H9 (cell line): Measurements from ENCODE around the gene ALX4. TPM values are rescaled to one million over a fixed set of nuclear protein-coding genes. Genes with fewer than 3 reads are reported as not detected.

Experiments
- DNase-seq: peaks from one replicate; pipeline ENCODE4 v3.0.0-alpha.2; 2017
- H2AFZ ChIP-seq: one replicate; pipeline ENCODE4 v1.6.1; 2013; ENCODE audit warnings: mild to moderate bottlenecking, low read length, control low read depth, moderate library complexity
- H2AK5ac ChIP-seq: 2 replicates; pipeline ENCODE4 v1.6.1; 2013; ENCODE audit warnings: low read length, control low read depth, mixed read lengths; ENCODE audit not compliant: insufficient read length
- H2BK120ac ChIP-seq: one replicate; pipeline ENCODE4 v1.6.1; 2013; ENCODE audit warnings: low read depth, mild to moderate bottlenecking, low read length, control low read depth, inconsistent platforms; ENCODE audit not compliant: poor library complexity, severe bottlenecking
- H2BK12ac ChIP-seq: 2 replicates; pipeline ENCODE4 v1.6.1; 2013; ENCODE audit warnings: low read length, control low read depth, mixed read lengths, low read depth; ENCODE audit not compliant: insufficient read length
- H2BK15ac ChIP-seq: 2 replicates; pipeline ENCODE4 v1.6.1; 2013; ENCODE audit warnings: low read depth, low read length, control low read depth
- H2BK20ac ChIP-seq: one replicate; pipeline ENCODE4 v1.6.1; 2013; ENCODE audit warnings: low read depth, mild to moderate bottlenecking, low read length, control low read depth, inconsistent platforms; ENCODE audit not compliant: poor library complexity, severe bottlenecking
- H2BK5ac ChIP-seq: 2 replicates; pipeline ENCODE4 v1.6.1; 2013; ENCODE audit warnings: low read length, control low read depth, mixed read lengths; ENCODE audit not compliant: insufficient read length
- H3K14ac ChIP-seq: 2 replicates; pipeline ENCODE4 v1.6.1; 2013; ENCODE audit warnings: low read length, control low read depth; ENCODE audit not compliant: insufficient read depth
- H3K18ac ChIP-seq: 2 replicates; pipeline ENCODE4 v1.6.1; 2013; ENCODE audit warnings: low read depth, mild to moderate bottlenecking, mixed read lengths, low read length, control low read depth; ENCODE audit not compliant: insufficient read length
- H3K23ac ChIP-seq: 2 replicates; pipeline ENCODE4 v1.6.1; 2013; ENCODE audit warnings: low read length, control low read depth, mixed read lengths, low read depth; ENCODE audit not compliant: insufficient read length
- H3K23me2 ChIP-seq: 2 replicates; pipeline ENCODE4 v1.6.1; 2013; ENCODE audit warnings: low read depth, mild to moderate bottlenecking, mixed read lengths, low read length, control low read depth; ENCODE audit not compliant: insufficient read length, poor library complexity, severe bottlenecking
- H3K27ac ChIP-seq: 2 replicates; pipeline ENCODE4 v1.5.1; 2013; ENCODE audit warnings: low read length, control low read depth, mixed read lengths, low read depth; ENCODE audit not compliant: insufficient read length
- H3K27me3 ChIP-seq: 2 replicates; pipeline ENCODE4 v1.6.1; 2013; ENCODE audit warnings: low read length, control low read depth, inconsistent platforms; ENCODE audit not compliant: insufficient read depth
- H3K4ac ChIP-seq: 2 replicates; pipeline ENCODE4 v1.6.1; 2013; ENCODE audit warnings: low read depth, mild to moderate bottlenecking, control low read depth, inconsistent platforms, low read length, moderate library complexity
- H3K4me1 ChIP-seq: 2 replicates; pipeline ENCODE4 v1.6.1; 2013; ENCODE audit warnings: low read length, control low read depth, inconsistent platforms; ENCODE audit not compliant: insufficient read depth
- H3K4me2 ChIP-seq: 2 replicates; pipeline ENCODE4 v1.6.1; 2013; ENCODE audit warnings: low read length, control low read depth, mixed read lengths; ENCODE audit not compliant: insufficient read length, insufficient read depth
- H3K56ac ChIP-seq: 2 replicates; pipeline ENCODE4 v1.6.1; 2013; ENCODE audit warnings: low read depth, mild to moderate bottlenecking, mixed read lengths, low read length, control low read depth; ENCODE audit not compliant: insufficient read length
- H3K79me1 ChIP-seq: 2 replicates; pipeline ENCODE4 v1.6.1; 2013; ENCODE audit warnings: low read depth, mild to moderate bottlenecking, moderate library complexity, low read length, control low read depth, inconsistent platforms; ENCODE audit not compliant: insufficient read depth, poor library complexity, severe bottlenecking
- H3K79me2 ChIP-seq: 2 replicates; pipeline ENCODE4 v1.6.1; 2013; ENCODE audit warnings: low read length, control low read depth, inconsistent platforms; ENCODE audit not compliant: insufficient read depth
- H3K9ac ChIP-seq: 2 replicates; pipeline ENCODE4 v1.6.1; 2013; ENCODE audit warnings: low read length, control low read depth, mixed read lengths; ENCODE audit not compliant: insufficient read length; ENCODE audit errors: extremely low read depth
- H3K9me3 ChIP-seq: one replicate; pipeline ENCODE4 v1.6.1; 2013; ENCODE audit warnings: low read depth, low read length, inconsistent platforms; ENCODE audit not compliant: control insufficient read depth
- H3T11ph ChIP-seq: one replicate; pipeline ENCODE4 v1.6.1; 2013; ENCODE audit warnings: mild to moderate bottlenecking, low read length, control low read depth, inconsistent platforms
- H4K20me1 ChIP-seq: one replicate; pipeline ENCODE4 v1.6.1; 2013; ENCODE audit not compliant: control insufficient read depth, insufficient read length, insufficient read depth
- H4K5ac ChIP-seq: 2 replicates; pipeline ENCODE4 v1.6.1; 2013; ENCODE audit warnings: low read depth, mild to moderate bottlenecking, mixed read lengths, low read length, control low read depth; ENCODE audit not compliant: insufficient read length
- H4K8ac ChIP-seq: replicated peaks from 2 replicates; pipeline ENCODE4 v1.6.1; 2013; ENCODE audit warnings: low read length, control low read depth, mixed read lengths, low read depth; ENCODE audit not compliant: insufficient read length
- H4K91ac ChIP-seq: 2 replicates; pipeline ENCODE4 v1.6.1; 2013; ENCODE audit warnings: low read depth, mild to moderate bottlenecking, moderate library complexity, mixed read lengths, low read length, control low read depth; ENCODE audit not compliant: insufficient read length
- H3K27ac Mint-ChIP-seq, 3 experiments: 2 replicates in 2 of 3; 3 replicates in 1 of 3; pipeline ENCODE4 v1.8.0; 2020 to 2021; ENCODE audit warnings: mixed read lengths in 3 of 3, mild to moderate bottlenecking in 1 of 3, moderate library complexity in 1 of 3
- H3K27me3 Mint-ChIP-seq: 2 replicates; pipeline ENCODE4 v1.8.0; 2021; ENCODE audit warnings: low read depth, mild to moderate bottlenecking, moderate library complexity, mixed read lengths
- H3K36me3 Mint-ChIP-seq, 3 experiments: 2 replicates in 2 of 3; 3 replicates in 1 of 3; pipeline ENCODE4 v1.8.0; 2020 to 2021; ENCODE audit warnings: low read depth in 3 of 3, mixed read lengths in 3 of 3; ENCODE audit not compliant: insufficient read depth in 1 of 3
- H3K4me1 Mint-ChIP-seq, 2 experiments: 2 replicates each; pipeline ENCODE4 v1.8.0; 2020; ENCODE audit warnings: mixed read lengths in 2 of 2
- H3K4me3 Mint-ChIP-seq, 2 experiments: 2 replicates in 1 of 2; 3 replicates in 1 of 2; pipeline ENCODE4 v1.8.0; 2020 to 2021; ENCODE audit warnings: mild to moderate bottlenecking in 2 of 2, mixed read lengths in 2 of 2, moderate library complexity in 1 of 2
- H3K9me3 Mint-ChIP-seq, 2 experiments: 2 replicates in 1 of 2; 3 replicates in 1 of 2; pipeline ENCODE4 v1.8.0; 2020; ENCODE audit warnings: mild to moderate bottlenecking in 2 of 2, mixed read lengths in 2 of 2, moderate library complexity in 1 of 2
- WGBS: extraction: QIAGEN DNeasy Blood & Tissue Kit; methylation state at CpG from one replicate; pipeline ENCODE4 v1.1.7; 2013; ENCODE audit warnings: missing lambda C conversion rate, low lambda C conversion rate, mixed read lengths; ENCODE audit not compliant: insufficient read length; ENCODE audit errors: extremely low coverage; 5-methylcytosine and 5-hydroxymethylcytosine counted together
- total RNA-seq: library from RNA; stranded (reverse); gene quantifications from 2 replicates; pipeline ENCODE4 v1.2.1, GENCODE V29; 2021
- TF ChIP-seq, protein P1 (sequence below): fragments of 200-600 bp; sonication (generic); conservative IDR thresholded peaks from 3 replicates; pipeline ENCODE4 v1.8.0; 2021; ENCODE audit warnings: antibody characterized with exemption, mild to moderate bottlenecking

The ALX4 gene
- total RNA-seq, 1 experiment from 2014 or later = not detected

DNA sequence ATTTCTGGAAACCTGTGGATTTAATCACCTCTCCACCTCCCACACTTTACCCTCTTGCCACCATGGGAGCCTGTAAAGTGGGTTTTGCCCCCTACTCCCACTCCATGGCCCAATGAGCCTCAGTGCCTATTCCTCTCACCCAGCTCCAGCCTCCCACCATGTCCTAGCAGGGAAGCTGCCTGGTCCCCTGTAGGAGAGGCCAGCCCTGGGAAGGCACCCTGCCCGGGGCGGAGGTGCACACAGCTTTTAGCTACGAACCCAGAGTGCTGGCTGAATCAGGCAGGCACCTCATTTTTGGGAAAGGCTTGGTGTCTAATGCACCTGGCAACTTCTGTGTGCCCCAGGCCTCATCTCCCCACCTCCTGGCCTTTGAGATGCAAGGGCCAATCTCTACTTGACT is 35.8 kb upstream of the ALX4 start:
- Histone ChIP-seq H3K23me2 (no peaks in the 10 kb centered on the region), H3K14ac (no peak overlapping the region), H4K91ac (no peak overlapping the region), H2AFZ (no peak overlapping the region), H3K4me2 (no peak overlapping the region), H3K23ac (no peak overlapping the region), H2BK20ac (no peak overlapping the region), H2BK15ac (no peak overlapping the region), H3K56ac (no peak overlapping the region), H2BK5ac (no peak overlapping the region), H2BK12ac (no peak overlapping the region), H3K18ac (no peak overlapping the region), H3T11ph (no peak overlapping the region), H3K9ac (no peak overlapping the region), H2BK120ac (no peak overlapping the region), H3K4ac (no peak overlapping the region), H4K8ac (no peak overlapping the region), H3K27me3 (no peaks in the 10 kb centered on the region), H2AK5ac (no peak overlapping the region), H4K5ac (no peak overlapping the region), H3K4me1 (no peaks in the 10 kb centered on the region), H4K20me1 (no peaks in the 10 kb centered on the region), H3K79me2 (no peaks in the 10 kb centered on the region), H3K27ac (no peak overlapping the region), H3K9me3 (no peaks in the 10 kb centered on the region), H3K79me1 (no peaks in the 10 kb centered on the region)
- H3K36me3 Mint-ChIP-seq = no peaks in the 10 kb centered on the region
- TF ChIP-seq, protein P1, sequence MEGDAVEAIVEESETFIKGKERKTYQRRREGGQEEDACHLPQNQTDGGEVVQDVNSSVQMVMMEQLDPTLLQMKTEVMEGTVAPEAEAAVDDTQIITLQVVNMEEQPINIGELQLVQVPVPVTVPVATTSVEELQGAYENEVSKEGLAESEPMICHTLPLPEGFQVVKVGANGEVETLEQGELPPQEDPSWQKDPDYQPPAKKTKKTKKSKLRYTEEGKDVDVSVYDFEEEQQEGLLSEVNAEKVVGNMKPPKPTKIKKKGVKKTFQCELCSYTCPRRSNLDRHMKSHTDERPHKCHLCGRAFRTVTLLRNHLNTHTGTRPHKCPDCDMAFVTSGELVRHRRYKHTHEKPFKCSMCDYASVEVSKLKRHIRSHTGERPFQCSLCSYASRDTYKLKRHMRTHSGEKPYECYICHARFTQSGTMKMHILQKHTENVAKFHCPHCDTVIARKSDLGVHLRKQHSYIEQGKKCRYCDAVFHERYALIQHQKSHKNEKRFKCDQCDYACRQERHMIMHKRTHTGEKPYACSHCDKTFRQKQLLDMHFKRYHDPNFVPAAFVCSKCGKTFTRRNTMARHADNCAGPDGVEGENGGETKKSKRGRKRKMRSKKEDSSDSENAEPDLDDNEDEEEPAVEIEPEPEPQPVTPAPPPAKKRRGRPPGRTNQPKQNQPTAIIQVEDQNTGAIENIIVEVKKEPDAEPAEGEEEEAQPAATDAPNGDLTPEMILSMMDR = no peak
- no peak overlapping the region for H3K27ac Mint-ChIP-seq
- WGBS = no CpG with 5 or more reads among the region's 3 CpGs
- H3K4me1 Mint-ChIP-seq = peaks cover 8 to 19% of the 10 kb centered on the region in 2 experiments
- H3K27me3 Mint-ChIP-seq = peaks cover 21% of the 10 kb centered on the region
- no peaks in the 10 kb centered on the region; a peak in 1 of 5 replicates for H3K9me3 Mint-ChIP-seq
- H3K4me3 Mint-ChIP-seq = no peak overlapping the region
- DNase-seq = no peak
